Stimulated activated CD4-positive, alpha-beta T cell treated with anti-CD3 and anti-CD28 coated beads, Interleukin-1b, Interleukin-23, amount 100 ng/mL, for 24 hours (primary cell): ENCODE results near the gene EEF1AKMT3.

Experiments
- DNase-seq, 4 experiments: peaks; one replicate each; pipeline ENCODE4 v3.0.0-alpha.2; 2020; ENCODE audit warnings: low read depth in 4 of 4, low spot score in 1 of 4

EEF1AKMT3 gene

GRCh38 chr12:57772429-57773322 is at the start of gene EEF1AKMT3:
Gene EEF1AKMT3, plus strand, starts transcription at chr12:57772614. Its CDS starts 111 bp downstream, at chr12:57772725.
- DNase-seq: no peak

GRCh38 chr12:57722716-57723629 is 49.4 kb upstream of the EEF1AKMT3 start:
- DNase-seq: no peak

GRCh38 chr12:57723630-57723962 is 48.8 kb upstream of the EEF1AKMT3 start:
- DNase-seq: no peak

- DNase-seq: no peak
Measured at GRCh38 chr12:57724003-57724935, 48.1 kb upstream of the EEF1AKMT3 start.

GRCh38 chr12:57724936-57725740 is 47.3 kb upstream of the EEF1AKMT3 start:
- DNase-seq: no peak

GRCh38 chr12:57725851-57726150 is 46.6 kb upstream of the EEF1AKMT3 start:
- DNase-seq: no peak

- DNase-seq: no peak
Measured at GRCh38 chr12:57726151-57726883, 46.1 kb upstream of the EEF1AKMT3 start.

GRCh38 chr12:57726884-57727757 is 45.3 kb upstream of the EEF1AKMT3 start:
- no peak for DNase-seq

- DNase-seq: no peak
Measured at GRCh38 chr12:57727758-57728395, 44.5 kb upstream of the EEF1AKMT3 start.

GRCh38 chr12:57729321-57729844 is 43.0 kb upstream of the EEF1AKMT3 start:
- DNase-seq: no peak

GRCh38 chr12:57730336-57731067 is 41.9 kb upstream of the EEF1AKMT3 start:
- DNase-seq: no peak

- DNase-seq: no peak
Measured at GRCh38 chr12:57731411-57732080, 40.9 kb upstream of the EEF1AKMT3 start.

GRCh38 chr12:57732270-57732669 is 40.1 kb upstream of the EEF1AKMT3 start:
- no peak for DNase-seq

- no peak for DNase-seq
Measured at GRCh38 chr12:57732726-57733593, 39.5 kb upstream of the EEF1AKMT3 start.

GRCh38 chr12:57733928-57734327 is 38.5 kb upstream of the EEF1AKMT3 start:
- DNase-seq: no peak

GRCh38 chr12:57734591-57734990 is 37.8 kb upstream of the EEF1AKMT3 start:
- DNase-seq: no peak
